ENCODE data around the gene SIM1. TPM values are rescaled to one million over a fixed set of nuclear protein-coding genes. Genes with fewer than 3 reads are reported as not detected.

Gene SIM1
- total and polyA plus RNA-seq, 2 experiments from 2014 or later, result 0.30 TPM; not detected in 1

GRCh38 chr6:100487638-100488037, 22.9 kb upstream of the SIM1 start:
- no peak for TF ChIP-seq EZH2 (IDR thresholded peaks at IDR 0.05; ENCODE audit: borderline replicate concordance)
- TF ChIP-seq EZH2phosphoT487 (IDR thresholded peaks at IDR 0.05; ENCODE audit: low read depth, severe bottlenecking, unreplicated experiment), result no peak
- TF ChIP-seq, protein P1, sequence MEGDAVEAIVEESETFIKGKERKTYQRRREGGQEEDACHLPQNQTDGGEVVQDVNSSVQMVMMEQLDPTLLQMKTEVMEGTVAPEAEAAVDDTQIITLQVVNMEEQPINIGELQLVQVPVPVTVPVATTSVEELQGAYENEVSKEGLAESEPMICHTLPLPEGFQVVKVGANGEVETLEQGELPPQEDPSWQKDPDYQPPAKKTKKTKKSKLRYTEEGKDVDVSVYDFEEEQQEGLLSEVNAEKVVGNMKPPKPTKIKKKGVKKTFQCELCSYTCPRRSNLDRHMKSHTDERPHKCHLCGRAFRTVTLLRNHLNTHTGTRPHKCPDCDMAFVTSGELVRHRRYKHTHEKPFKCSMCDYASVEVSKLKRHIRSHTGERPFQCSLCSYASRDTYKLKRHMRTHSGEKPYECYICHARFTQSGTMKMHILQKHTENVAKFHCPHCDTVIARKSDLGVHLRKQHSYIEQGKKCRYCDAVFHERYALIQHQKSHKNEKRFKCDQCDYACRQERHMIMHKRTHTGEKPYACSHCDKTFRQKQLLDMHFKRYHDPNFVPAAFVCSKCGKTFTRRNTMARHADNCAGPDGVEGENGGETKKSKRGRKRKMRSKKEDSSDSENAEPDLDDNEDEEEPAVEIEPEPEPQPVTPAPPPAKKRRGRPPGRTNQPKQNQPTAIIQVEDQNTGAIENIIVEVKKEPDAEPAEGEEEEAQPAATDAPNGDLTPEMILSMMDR (IDR thresholded peaks at IDR 0.05; ENCODE audit: poor library complexity), result no peak
- Histone ChIP-seq H3K4me1 (ENCODE audit: insufficient read depth) (no peaks in the 10 kb centered on the region), H3K27ac (no peak overlapping the region), H4K20me1 (ENCODE audit: insufficient read depth, poor library complexity, severe bottlenecking) (no peaks in the 10 kb centered on the region), H3K9me2 (replicated peaks; ENCODE audit: insufficient read depth) (no peaks in the 10 kb centered on the region), H3K4me2 (no peak overlapping the region), H3K9me3 (ENCODE audit: low read depth) (no peaks in the 10 kb centered on the region), H2AFZ (no peak overlapping the region), H3K4me3 (no peak overlapping the region), H3K36me3 (replicated peaks; ENCODE audit: insufficient read depth, low read depth) (no peaks in the 10 kb centered on the region), H3K27me3 (no peaks in the 10 kb centered on the region), H3K79me2 (no peaks in the 10 kb centered on the region)
- 81% methylated on average over 2 of the region's 2 CpGs for WGBS (ENCODE audit: low lambda C conversion rate, missing lambda C conversion rate)
- DNase-seq (ENCODE audit: low spot score), result no peak

DNA sequence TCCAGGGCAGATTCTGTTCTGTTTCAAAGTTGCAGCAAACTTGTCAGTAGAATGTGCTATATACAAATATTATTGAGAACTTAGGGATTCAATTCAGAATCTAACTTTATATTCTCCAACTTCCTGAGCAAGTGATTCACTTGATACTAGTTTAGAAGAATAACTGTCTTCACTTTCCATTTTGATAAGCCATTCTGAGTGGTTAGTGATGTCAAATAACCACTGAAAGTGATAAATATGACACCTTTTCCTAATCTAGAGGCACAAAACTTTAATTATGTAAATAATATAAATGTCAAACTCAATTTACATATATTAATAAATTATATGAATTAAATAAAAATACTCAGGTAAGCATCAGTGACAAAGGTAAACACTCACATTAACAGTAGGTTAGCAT, 20.5 kb upstream of the SIM1 start:
- Histone ChIP-seq H2AFZ (no peak overlapping the region), H3K27ac (no peak overlapping the region), H3K4me1 (ENCODE audit: insufficient read depth) (no peaks in the 10 kb centered on the region), H3K79me2 (no peaks in the 10 kb centered on the region), H3K4me3 (no peak overlapping the region), H3K27me3 (no peaks in the 10 kb centered on the region), H3K36me3 (replicated peaks; ENCODE audit: insufficient read depth, low read depth) (no peaks in the 10 kb centered on the region), H3K9me2 (replicated peaks; ENCODE audit: insufficient read depth) (no peaks in the 10 kb centered on the region), H4K20me1 (ENCODE audit: insufficient read depth, poor library complexity, severe bottlenecking) (no peaks in the 10 kb centered on the region), H3K9me3 (ENCODE audit: low read depth) (no peaks in the 10 kb centered on the region), H3K4me2 (no peak overlapping the region)
- TF ChIP-seq EZH2 (IDR thresholded peaks at IDR 0.05; ENCODE audit: borderline replicate concordance), result no peak
- no peak for TF ChIP-seq EZH2phosphoT487 (IDR thresholded peaks at IDR 0.05; ENCODE audit: low read depth, severe bottlenecking, unreplicated experiment)
- TF ChIP-seq, protein P1 (IDR thresholded peaks at IDR 0.05; ENCODE audit: poor library complexity), result no peak
- no peak for DNase-seq (ENCODE audit: low spot score)

DNA sequence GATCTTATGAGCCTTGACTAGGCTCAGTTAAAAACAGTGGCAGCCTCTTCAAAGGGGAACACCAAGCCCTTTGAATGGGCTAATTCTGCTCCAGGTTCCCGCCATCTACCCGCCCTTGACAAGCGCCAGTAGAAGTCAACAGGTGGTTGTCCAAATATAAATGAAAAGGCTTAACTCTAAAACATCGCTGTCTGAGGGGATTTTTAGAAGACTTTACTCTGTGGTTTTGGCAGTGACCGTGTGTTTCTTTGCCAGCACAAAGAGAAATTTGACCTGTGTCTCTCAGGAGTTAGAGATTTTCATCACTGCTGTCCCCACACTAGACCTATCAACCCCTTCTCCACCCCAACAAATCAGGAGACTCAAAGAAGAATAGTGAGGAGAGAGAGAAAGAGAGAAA, 19.8 kb upstream of the SIM1 start:
- Histone ChIP-seq H3K79me2 (no peaks in the 10 kb centered on the region), H3K27me3 (no peaks in the 10 kb centered on the region), H3K4me3 (no peak overlapping the region), H2AFZ (no peak overlapping the region), H3K4me2 (no peak overlapping the region), H3K27ac (no peak overlapping the region), H3K9me3 (ENCODE audit: low read depth) (no peaks in the 10 kb centered on the region), H3K9me2 (replicated peaks; ENCODE audit: insufficient read depth) (no peaks in the 10 kb centered on the region), H4K20me1 (ENCODE audit: insufficient read depth, poor library complexity, severe bottlenecking) (no peaks in the 10 kb centered on the region), H3K36me3 (replicated peaks; ENCODE audit: insufficient read depth, low read depth) (no peaks in the 10 kb centered on the region), H3K4me1 (ENCODE audit: insufficient read depth) (no peaks in the 10 kb centered on the region)
- TF ChIP-seq EZH2 (IDR thresholded peaks at IDR 0.05; ENCODE audit: borderline replicate concordance), result no peak
- TF ChIP-seq EZH2phosphoT487 (IDR thresholded peaks at IDR 0.05; ENCODE audit: low read depth, severe bottlenecking, unreplicated experiment), result no peak
- TF ChIP-seq, protein P1 (IDR thresholded peaks at IDR 0.05; ENCODE audit: poor library complexity), result no peak
- WGBS (ENCODE audit: low lambda C conversion rate, missing lambda C conversion rate), result 85% methylated on average over 5 of the region's 5 CpGs
- DNase-seq (ENCODE audit: low spot score), result no peak

GRCh38 chr6:100482698-100483097, 18.0 kb upstream of the SIM1 start:
- TF ChIP-seq, protein P1 (IDR thresholded peaks at IDR 0.05; ENCODE audit: poor library complexity), result no peak
- no peak for TF ChIP-seq EZH2phosphoT487 (IDR thresholded peaks at IDR 0.05; ENCODE audit: low read depth, severe bottlenecking, unreplicated experiment)
- no peak for TF ChIP-seq EZH2 (IDR thresholded peaks at IDR 0.05; ENCODE audit: borderline replicate concordance)
- Histone ChIP-seq H3K79me2 (no peaks in the 10 kb centered on the region), H3K36me3 (replicated peaks; ENCODE audit: insufficient read depth, low read depth) (no peaks in the 10 kb centered on the region), H3K9me3 (ENCODE audit: low read depth) (no peaks in the 10 kb centered on the region), H2AFZ (no peak overlapping the region), H3K4me1 (ENCODE audit: insufficient read depth) (no peaks in the 10 kb centered on the region), H3K9me2 (replicated peaks; ENCODE audit: insufficient read depth) (no peaks in the 10 kb centered on the region), H3K27me3 (no peaks in the 10 kb centered on the region), H3K4me2 (no peak overlapping the region), H3K27ac (no peak overlapping the region), H3K4me3 (no peak overlapping the region), H4K20me1 (ENCODE audit: insufficient read depth, poor library complexity, severe bottlenecking) (no peaks in the 10 kb centered on the region)
- no peak for DNase-seq (ENCODE audit: low spot score)
- 41% methylated on average over 2 of the region's 2 CpGs for WGBS (ENCODE audit: low lambda C conversion rate, missing lambda C conversion rate)

Data from hepatocyte (in vitro differentiated cells).